GM13977 (cell line): ENCODE data around the gene AFTPH.

Source experiments
- DNase-seq: peaks from one replicate; pipeline ENCODE4 v3.0.0; 2012; ENCODE audit warnings: low spot score
- in situ Hi-C: fragments of 300-500 bp; cut with MboI; formaldehyde crosslinking; loops from one replicate; pipeline ENCODE4 v1.12.0; 2022; ENCODE audit warnings: low sequenced_read_pairs, low pct_unique_long_range_greater_than_20kb, mixed read lengths, inconsistent platforms; ENCODE audit not compliant: unreplicated experiment
- TF ChIP-seq, protein P1 (sequence below): IDR thresholded peaks from 2 replicates; pipeline ENCODE4 v1.5.1; 2012; ENCODE audit warnings: mild to moderate bottlenecking, control low read depth; ENCODE audit not compliant: insufficient read depth; ENCODE audit errors: extremely low read depth, missing control alignments

Gene AFTPH

DNA sequence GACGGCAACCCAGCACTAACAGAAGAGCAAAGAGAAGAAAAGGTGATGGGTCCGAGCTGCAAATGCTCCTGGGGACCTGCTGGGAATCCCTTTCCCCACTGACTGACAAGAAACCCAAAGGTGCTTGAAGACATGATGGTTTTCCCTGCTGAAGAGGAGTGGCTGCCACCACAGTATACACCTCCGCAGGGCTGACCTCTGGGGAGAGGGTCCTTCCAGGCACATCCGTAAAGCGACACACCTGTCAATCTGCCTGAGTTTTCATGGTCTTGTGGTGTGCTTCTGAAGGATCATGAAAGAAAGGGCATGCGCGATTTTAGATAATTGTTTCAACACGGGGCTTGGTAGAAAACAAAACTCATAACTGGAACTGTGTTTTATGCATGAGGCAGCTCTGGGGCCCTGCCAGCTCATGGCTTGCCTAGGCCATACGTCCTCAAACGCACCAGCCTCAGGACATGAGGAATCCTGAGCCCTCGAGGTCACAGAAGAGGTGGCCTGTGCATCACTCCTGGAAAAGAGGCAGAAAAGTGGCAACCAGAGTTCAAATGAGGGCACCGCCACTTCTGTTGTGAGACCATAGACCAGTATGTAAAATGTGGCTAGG, 77.8 kb downstream of the AFTPH start:
- no peak for DNase-seq
- in situ Hi-C loops = no loop called here

GRCh38 chr2:64602436-64602835, 78.3 kb downstream of the AFTPH start:
- no peak for DNase-seq
- TF ChIP-seq, protein P1, sequence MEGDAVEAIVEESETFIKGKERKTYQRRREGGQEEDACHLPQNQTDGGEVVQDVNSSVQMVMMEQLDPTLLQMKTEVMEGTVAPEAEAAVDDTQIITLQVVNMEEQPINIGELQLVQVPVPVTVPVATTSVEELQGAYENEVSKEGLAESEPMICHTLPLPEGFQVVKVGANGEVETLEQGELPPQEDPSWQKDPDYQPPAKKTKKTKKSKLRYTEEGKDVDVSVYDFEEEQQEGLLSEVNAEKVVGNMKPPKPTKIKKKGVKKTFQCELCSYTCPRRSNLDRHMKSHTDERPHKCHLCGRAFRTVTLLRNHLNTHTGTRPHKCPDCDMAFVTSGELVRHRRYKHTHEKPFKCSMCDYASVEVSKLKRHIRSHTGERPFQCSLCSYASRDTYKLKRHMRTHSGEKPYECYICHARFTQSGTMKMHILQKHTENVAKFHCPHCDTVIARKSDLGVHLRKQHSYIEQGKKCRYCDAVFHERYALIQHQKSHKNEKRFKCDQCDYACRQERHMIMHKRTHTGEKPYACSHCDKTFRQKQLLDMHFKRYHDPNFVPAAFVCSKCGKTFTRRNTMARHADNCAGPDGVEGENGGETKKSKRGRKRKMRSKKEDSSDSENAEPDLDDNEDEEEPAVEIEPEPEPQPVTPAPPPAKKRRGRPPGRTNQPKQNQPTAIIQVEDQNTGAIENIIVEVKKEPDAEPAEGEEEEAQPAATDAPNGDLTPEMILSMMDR = no peak
- in situ Hi-C loops = no loop called here

More for the DNA sequence above, 77.8 kb downstream of the AFTPH start:
- TF ChIP-seq, protein P1 = no peak

GRCh38 chr2:64604155-64604554, 80.0 kb downstream of the AFTPH start:
- TF ChIP-seq, protein P1 = no peak
- in situ Hi-C loops = no loop called here
- DNase-seq = no peak

DNA sequence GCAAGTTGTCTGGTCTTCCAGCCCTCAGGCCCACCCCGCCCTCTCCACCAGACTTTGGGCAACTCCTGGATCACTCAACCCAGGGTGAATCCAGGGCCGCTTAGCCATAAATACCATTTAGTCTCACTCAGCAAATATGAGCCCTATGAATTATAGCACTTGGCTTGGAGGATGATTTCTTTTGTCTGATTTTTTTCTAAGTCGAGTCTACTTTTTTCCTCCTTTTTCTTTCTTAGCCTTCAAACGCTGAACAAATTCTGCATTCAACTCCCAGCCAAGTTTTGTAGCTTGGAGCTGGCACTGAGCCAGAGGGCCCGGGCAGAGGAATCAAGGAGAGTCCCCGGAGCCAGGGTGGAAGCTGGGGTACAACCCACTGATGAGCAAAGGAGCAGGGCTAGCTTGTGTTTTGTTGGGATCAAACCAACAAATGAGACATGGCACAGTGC, 80.9 kb downstream of the AFTPH start:
- no peak for DNase-seq
- TF ChIP-seq, protein P1 = no peak
- in situ Hi-C loops = no loop called here

- in situ Hi-C loops = no loop called here
- TF ChIP-seq, protein P1 = no peak
- DNase-seq = no peak
These were observed 81.9 kb downstream of the AFTPH start for GRCh38 chr2:64605991-64606478.

GRCh38 chr2:64606479-64607363, 82.6 kb downstream of the AFTPH start:
- TF ChIP-seq, protein P1 = no peak
- DNase-seq = peak; percentile 94
- in situ Hi-C loops = no loop called here
